Activated CD4-positive, alpha-beta memory T cell treated with anti-CD3 and anti-CD28 coated beads, Interleukin-2, amount 10 ng/mL, durations not matched to agents 7 days and 5 days (primary cell): ENCODE data around the gene SH3YL1. TPM values are rescaled to one million over a fixed set of nuclear protein-coding genes. Genes with fewer than 3 reads are reported as not detected.

Experiments used
- CTCF ChIA-PET: fragments of 350-600 bp; sonication (Branson Sonifier 250); formaldehyde crosslinking; loops from one replicate; lab custom pipeline; 2021; ENCODE audit warnings: antibody characterized with exemption, inconsistent platforms; lab: Charles Lee
- POLR2A ChIA-PET: fragments of 350-600 bp; sonication (Branson Sonifier 250); formaldehyde crosslinking; loops from one replicate; lab custom pipeline; 2021; ENCODE audit warnings: antibody characterized with exemption; lab: Charles Lee
- DNase-seq: peaks from one replicate; pipeline ENCODE4 v3.0.0-alpha.2; 2020
- H3K27ac Mint-ChIP-seq: one replicate; pipeline ENCODE4 v1.8.0; 2021; ENCODE audit warnings: mild to moderate bottlenecking, mixed read lengths
- H3K27me3 Mint-ChIP-seq: one replicate; pipeline ENCODE4 v1.8.0; 2021; ENCODE audit warnings: mixed read lengths
- H3K36me3 Mint-ChIP-seq: one replicate; pipeline ENCODE4 v1.8.0; 2021; ENCODE audit warnings: low read depth, mixed read lengths
- H3K4me1 Mint-ChIP-seq: one replicate; pipeline ENCODE4 v1.8.0; 2021; ENCODE audit warnings: mixed read lengths
- H3K4me3 Mint-ChIP-seq: one replicate; pipeline ENCODE4 v1.8.0; 2021; ENCODE audit warnings: mild to moderate bottlenecking, mixed read lengths
- H3K9me3 Mint-ChIP-seq: one replicate; pipeline ENCODE4 v1.8.0; 2021; ENCODE audit warnings: mixed read lengths
- total RNA-seq, 2 experiments: library from RNA; stranded (reverse); gene quantifications; one replicate each; pipeline ENCODE4 v1.2.3, GENCODE V29; 2021

The SH3YL1 gene
- total RNA-seq, 2 experiments from 2014 or later = 15.8 to 18.0 TPM

DNA sequence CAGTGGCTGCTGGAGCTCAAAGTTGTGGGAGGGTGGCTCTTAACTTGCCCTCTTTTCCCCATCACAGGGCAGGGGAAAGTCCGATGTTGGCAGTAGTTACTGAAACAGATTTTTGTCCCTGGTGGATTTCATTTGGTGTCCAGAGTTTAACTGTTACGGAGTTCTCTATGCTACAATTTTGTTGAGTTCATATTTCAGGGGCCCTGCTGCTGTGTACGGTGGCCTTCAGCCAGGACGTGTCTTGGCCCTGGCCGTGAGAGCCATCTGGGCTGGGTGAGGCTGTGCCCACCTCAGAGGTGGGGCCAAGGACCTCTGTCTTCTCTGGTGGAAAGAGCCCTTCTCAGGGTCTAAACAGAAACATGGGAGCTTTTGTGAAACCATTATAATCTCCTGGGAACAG lies 67.4 kb downstream of the SH3YL1 start:
- no peak overlapping the region for H3K4me3 Mint-ChIP-seq
- POLR2A ChIA-PET = no interaction called here
- no peaks in the 10 kb centered on the region for H3K27me3 Mint-ChIP-seq
- H3K27ac Mint-ChIP-seq = no peak overlapping the region
- no peak for DNase-seq
- no peaks in the 10 kb centered on the region for H3K9me3 Mint-ChIP-seq
- peaks cover 12% of the 10 kb centered on the region for H3K4me1 Mint-ChIP-seq
- no peaks in the 10 kb centered on the region for H3K36me3 Mint-ChIP-seq
- CTCF ChIA-PET = no interaction called here

DNA sequence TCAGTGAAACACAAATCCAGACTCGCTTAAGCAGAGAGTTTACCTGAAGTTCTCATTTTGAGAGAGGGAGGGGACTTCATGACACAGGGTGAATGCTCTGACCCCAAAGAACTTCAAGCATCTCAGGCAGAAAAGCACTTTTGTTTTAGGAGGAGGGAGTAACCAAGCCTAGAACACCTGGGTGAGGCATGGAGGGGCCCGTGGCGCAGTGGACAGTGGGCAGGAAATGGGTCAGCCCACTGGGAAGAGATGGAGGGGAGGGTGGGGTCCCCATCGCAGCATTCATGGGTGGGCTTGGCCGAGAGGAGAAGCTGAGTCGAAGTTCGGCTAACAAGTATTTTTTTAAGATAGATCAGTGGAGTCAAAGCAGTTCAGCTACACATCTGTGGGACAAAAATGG lies 67.9 kb downstream of the SH3YL1 start:
- ChIA-PET POLR2A (no interaction called here), CTCF (no interaction called here)
- Mint-ChIP-seq H3K27me3 (no peaks in the 10 kb centered on the region), H3K4me1 (peaks cover 12% of the 10 kb centered on the region), H3K27ac (no peak overlapping the region), H3K36me3 (no peaks in the 10 kb centered on the region), H3K4me3 (no peak overlapping the region), H3K9me3 (peaks cover under 1% of the 10 kb centered on the region)
- no peak for DNase-seq

DNA sequence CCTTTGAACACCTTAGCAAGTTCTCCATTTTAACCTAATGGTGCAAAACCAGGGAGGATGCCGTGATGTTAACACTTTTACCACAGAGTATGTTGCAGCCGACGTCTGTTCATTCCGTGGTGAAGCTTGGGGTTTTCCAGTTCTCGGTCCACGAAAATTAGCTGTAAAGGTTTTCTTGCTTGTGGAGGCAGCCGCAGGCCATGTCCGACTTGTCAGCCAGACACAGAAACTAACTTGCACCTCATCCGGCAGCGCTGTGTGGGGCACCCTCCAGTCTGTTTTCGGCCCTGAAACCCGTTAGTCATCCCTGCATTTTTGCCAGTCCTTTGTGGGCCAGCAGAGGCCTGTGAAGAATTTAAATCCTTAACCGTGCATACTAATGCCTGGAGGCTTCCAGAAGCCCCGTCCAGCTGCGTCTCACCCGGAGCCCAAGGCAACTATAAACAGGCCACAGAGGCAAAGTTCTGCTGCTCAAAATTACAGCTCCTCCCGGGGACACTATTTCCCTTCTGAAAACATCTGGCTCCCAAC lies 70.6 kb downstream of the SH3YL1 start:
- Mint-ChIP-seq H3K27me3 (no peaks in the 10 kb centered on the region), H3K36me3 (no peaks in the 10 kb centered on the region), H3K4me1 (peaks cover 12% of the 10 kb centered on the region), H3K4me3 (no peak overlapping the region), H3K27ac (no peak overlapping the region), H3K9me3 (peaks cover 4% of the 10 kb centered on the region)
- CTCF ChIA-PET = no interaction called here
- POLR2A ChIA-PET = interaction anchor here (1.0 kb wide), 1 partner anchor 17 kb away, joined by 3 read pairs; no protein-coding TSS in a partner anchor
- peak; percentile 39 for DNase-seq

DNA sequence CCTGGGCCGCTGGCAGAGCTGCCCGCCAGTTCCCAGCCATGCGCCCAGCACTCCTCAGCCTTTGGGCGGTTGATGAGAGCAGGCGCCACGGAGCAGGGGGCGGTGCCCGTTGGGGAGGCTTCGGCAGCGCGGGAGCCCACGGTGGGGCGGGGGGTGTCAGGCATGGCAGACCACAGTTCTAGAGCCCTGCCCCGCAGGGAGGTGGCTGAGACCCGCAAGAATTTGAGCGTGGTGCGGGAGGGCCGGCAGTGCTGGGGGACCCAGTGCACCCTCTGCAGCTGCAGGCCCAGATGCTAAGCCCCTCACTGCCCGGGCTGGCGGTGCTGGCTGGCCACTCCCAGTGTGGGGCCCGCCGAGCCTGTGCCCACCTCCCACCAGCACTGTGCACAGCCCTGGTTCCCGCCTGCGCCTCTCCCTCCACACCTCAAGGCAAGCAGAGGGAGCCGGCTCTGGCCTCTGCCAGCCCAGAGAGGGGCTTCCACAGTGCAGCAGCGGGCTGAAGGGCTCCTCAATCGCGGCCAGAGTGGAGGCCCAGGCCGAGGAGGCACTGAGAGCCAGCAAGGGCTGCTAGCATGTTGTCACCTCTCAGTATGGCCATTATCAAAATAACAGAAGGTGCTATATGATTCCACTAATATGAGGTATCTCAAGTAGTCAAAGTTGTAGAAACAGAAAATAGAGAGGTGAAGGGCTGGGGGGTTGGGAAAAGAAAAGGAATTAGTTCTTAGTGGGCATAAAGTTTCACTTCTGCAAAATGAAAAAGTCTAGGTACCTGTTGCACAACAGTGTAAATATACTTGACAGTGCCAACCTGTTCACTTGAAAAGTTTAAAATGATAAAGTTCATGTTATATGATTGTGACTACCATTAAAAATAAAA lies 72.3 kb downstream of the SH3YL1 start:
- H3K36me3 Mint-ChIP-seq = peaks cover 2% of the 10 kb centered on the region
- H3K27me3 Mint-ChIP-seq = no peaks in the 10 kb centered on the region
- no peak overlapping the region for H3K27ac Mint-ChIP-seq
- POLR2A ChIA-PET = no interaction called here
- peaks cover 12% of the 10 kb centered on the region for H3K4me1 Mint-ChIP-seq
- H3K9me3 Mint-ChIP-seq = peaks cover 10% of the 10 kb centered on the region
- no peak for DNase-seq
- no peak overlapping the region for H3K4me3 Mint-ChIP-seq
- CTCF ChIA-PET = no interaction called here

DNA sequence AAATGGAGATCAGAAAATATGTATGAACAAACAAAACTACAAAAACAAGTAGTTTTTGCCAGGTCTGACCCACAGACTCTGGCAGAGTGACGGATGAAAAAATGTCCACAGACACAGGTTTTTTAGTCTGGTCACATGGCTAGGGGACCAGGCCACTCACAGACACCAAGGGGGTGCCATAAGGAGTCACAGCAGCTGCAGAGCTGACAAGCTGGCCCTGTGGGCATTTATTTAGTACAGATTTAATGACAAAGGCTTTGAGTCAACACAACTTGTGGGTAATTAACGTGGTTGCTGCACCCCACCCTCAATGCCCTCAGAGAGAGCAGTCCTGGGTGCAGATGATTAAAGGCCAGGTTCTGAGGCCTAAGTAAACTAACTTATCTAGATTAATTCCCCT lies 76.0 kb downstream of the SH3YL1 start:
- DNase-seq = no peak
- Mint-ChIP-seq H3K4me3 (no peak overlapping the region), H3K9me3 (peaks cover 33% of the 10 kb centered on the region), H3K27ac (no peak overlapping the region), H3K27me3 (no peaks in the 10 kb centered on the region), H3K4me1 (peaks cover 4% of the 10 kb centered on the region), H3K36me3 (peaks cover 5% of the 10 kb centered on the region)
- CTCF ChIA-PET = no interaction called here
- POLR2A ChIA-PET = no interaction called here

DNA sequence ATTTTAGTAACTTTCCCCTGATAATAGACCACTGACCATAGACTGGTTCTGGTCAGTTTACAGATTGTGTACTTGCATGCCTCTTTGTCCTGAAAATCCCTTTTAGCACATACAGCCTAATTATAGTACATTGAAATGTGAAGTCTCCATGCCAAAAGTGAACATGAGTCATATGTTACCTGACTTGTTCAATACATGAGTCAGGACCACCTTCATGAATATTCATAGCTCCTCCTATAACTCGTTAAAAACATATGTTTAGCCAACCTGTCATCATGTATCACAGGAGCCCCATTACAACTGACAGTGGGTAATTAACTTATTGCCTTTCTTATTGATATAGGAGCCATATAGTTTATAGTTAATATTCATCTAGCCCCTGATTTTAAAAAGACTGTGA lies 78.6 kb downstream of the SH3YL1 start:
- no peak overlapping the region for H3K4me3 Mint-ChIP-seq
- no peaks in the 10 kb centered on the region for H3K27me3 Mint-ChIP-seq
- peaks cover 31% of the 10 kb centered on the region for H3K9me3 Mint-ChIP-seq
- no peak for DNase-seq
- H3K36me3 Mint-ChIP-seq = peaks cover 6% of the 10 kb centered on the region
- ChIA-PET POLR2A (no interaction called here), CTCF (no interaction called here)
- no peaks in the 10 kb centered on the region for H3K4me1 Mint-ChIP-seq
- H3K27ac Mint-ChIP-seq = no peak overlapping the region

DNA sequence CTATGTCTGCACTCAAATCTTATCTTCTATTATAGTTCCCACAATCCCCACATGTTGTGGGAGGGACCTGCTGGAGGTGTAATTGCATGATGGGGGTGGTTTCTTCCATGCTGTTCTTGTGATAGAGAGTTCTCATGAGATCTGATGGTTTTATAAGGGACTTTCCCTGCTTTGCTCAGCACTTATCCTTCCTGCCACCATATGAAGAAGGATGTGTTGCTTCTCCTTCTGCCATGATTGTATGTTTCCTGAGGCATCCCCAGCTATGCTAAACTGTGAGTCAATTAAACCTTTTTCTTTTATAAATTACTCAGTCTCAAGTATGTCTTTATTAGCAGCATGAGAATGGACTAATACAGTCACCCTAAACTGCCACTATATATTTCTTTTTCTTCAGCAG lies 79.1 kb downstream of the SH3YL1 start:
- Mint-ChIP-seq H3K9me3 (peaks cover 31% of the 10 kb centered on the region), H3K4me3 (no peak overlapping the region), H3K27ac (no peak overlapping the region), H3K36me3 (peaks cover 6% of the 10 kb centered on the region), H3K27me3 (peaks cover 5% of the 10 kb centered on the region), H3K4me1 (no peaks in the 10 kb centered on the region)
- POLR2A ChIA-PET = no interaction called here
- no peak for DNase-seq
- CTCF ChIA-PET = no interaction called here

DNA sequence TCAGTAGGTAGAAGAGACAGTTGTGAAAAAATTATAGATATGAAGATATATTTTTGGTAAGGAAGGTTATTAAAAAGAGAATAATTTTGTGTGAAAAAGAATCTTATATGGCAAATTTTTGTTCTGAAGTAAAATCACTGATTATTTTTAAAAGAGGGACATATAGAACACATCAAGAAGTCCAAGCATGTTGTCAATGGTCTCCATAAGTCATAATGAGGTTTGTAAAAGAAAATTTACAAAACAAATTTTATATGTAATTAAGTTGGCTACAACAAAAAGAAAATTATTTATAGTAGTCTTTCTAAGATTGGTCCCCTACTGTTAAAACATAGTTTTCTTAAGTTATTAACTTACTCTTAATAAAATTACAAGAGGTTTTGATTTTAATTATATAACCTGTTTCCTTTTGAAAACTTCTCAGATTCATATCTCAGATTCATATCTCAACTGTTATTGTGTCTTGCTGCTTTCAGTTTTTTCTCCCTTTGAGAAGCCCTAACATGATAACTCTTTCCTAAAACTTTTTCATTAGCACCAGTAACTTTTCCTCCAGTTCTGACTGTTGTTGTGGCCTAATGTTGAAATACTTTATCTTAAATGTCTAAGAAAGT lies 81.2 kb downstream of the SH3YL1 start:
- CTCF ChIA-PET = no interaction called here
- Mint-ChIP-seq H3K36me3 (peaks cover 6% of the 10 kb centered on the region), H3K27ac (no peak overlapping the region), H3K27me3 (peaks cover 11% of the 10 kb centered on the region), H3K9me3 (peaks cover 27% of the 10 kb centered on the region), H3K4me3 (no peak overlapping the region), H3K4me1 (peaks cover 4% of the 10 kb centered on the region)
- DNase-seq = no peak
- POLR2A ChIA-PET = no interaction called here

DNA sequence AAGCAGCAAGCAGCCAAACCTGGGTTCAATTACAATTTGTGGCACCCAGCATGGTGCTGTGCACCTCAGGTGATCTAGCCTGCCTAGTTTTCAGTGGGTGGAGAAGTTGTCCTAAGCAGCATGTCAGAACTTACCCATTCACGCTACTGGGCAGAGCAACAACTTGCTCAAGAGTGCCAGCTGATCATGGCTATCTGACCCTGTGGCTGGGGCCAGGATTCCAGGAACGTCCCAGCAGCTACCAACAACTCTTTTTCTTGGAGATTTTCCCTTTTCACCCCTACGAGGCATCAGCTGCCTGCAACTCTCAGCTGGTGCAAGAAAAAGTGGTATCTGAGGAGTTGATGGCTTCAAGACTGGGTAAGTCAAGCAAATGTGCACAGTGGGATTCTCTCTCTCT lies 83.5 kb downstream of the SH3YL1 start:
- no peak for DNase-seq
- Mint-ChIP-seq H3K4me1 (peaks cover 26% of the 10 kb centered on the region), H3K27me3 (peaks cover 16% of the 10 kb centered on the region), H3K9me3 (peaks cover 17% of the 10 kb centered on the region), H3K4me3 (no peak overlapping the region), H3K27ac (no peak overlapping the region), H3K36me3 (peaks cover 4% of the 10 kb centered on the region)
- ChIA-PET POLR2A (no interaction called here), CTCF (no interaction called here)

DNA sequence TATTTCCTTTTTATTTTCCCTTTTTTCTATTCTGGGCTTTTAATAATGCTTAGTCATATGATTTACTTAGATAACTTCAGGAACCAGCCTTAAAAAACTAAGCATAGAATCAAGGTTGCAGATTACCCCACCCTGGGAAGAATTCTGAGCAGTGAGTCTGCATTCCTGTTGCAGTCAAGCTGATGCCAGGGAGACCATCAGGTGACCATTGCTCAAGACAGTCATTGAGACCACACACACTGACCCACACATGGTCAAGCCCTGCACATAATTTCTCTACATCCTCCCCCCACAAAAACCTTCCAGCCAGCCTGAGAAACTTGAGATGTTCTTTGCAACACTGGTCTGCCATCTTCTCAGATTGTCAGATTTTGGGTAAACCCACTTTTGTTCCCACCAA lies 83.9 kb downstream of the SH3YL1 start:
- peaks cover 13% of the 10 kb centered on the region for H3K9me3 Mint-ChIP-seq
- CTCF ChIA-PET = no interaction called here
- no peak for DNase-seq
- H3K4me1 Mint-ChIP-seq = peaks cover 30% of the 10 kb centered on the region
- no peak overlapping the region for H3K4me3 Mint-ChIP-seq
- H3K27ac Mint-ChIP-seq = no peak overlapping the region
- peaks cover 4% of the 10 kb centered on the region for H3K36me3 Mint-ChIP-seq
- POLR2A ChIA-PET = no interaction called here
- peaks cover 16% of the 10 kb centered on the region for H3K27me3 Mint-ChIP-seq

DNA sequence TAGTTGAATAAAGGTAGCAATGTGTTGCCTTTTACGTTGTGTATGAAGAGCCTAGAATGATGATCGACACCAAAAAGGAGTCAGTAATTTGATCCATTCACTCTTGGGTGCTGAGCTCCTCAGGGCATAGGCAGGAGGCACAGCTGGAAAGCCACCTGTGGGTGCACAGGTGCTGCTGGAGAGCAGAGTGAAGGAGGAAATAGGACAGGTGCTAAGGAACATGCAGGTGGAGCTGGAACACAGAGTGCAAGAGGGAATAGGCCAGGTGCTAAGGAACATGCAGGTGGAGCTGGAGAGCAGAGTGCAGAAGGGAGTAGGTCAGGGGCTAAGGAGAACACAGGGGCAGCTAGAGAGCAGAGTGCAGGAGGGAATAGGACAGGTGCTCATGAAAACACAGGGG lies 86.1 kb downstream of the SH3YL1 start:
- H3K9me3 Mint-ChIP-seq = peaks cover under 1% of the 10 kb centered on the region
- no peaks in the 10 kb centered on the region for H3K36me3 Mint-ChIP-seq
- POLR2A ChIA-PET = interaction anchor here (1.7 kb wide), 1 partner anchor 8 kb away, joined by 5 read pairs; no protein-coding TSS in a partner anchor
- no peak overlapping the region for H3K27ac Mint-ChIP-seq
- CTCF ChIA-PET = no interaction called here
- H3K4me1 Mint-ChIP-seq = peaks cover 31% of the 10 kb centered on the region
- no peak overlapping the region for H3K4me3 Mint-ChIP-seq
- H3K27me3 Mint-ChIP-seq = peaks cover 21% of the 10 kb centered on the region
- DNase-seq = no peak

DNA sequence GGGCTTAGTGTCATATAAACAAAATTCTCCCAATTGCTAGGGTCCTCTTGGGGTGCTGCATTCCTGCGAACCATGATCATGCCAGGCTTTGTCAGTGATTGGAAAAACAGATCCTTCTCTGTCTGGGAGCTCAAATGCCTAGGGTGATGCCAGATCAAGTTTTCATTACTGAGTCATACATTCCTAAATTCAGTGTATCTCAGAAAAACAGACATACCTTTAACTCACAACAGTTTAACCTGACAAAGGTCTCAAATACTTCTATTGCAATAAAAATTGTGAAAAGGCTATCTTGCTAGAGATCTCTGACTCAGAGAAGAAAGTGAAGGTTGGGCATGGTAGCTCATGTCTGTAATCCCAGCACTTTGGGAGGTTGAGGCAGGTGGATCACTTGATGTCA lies 86.9 kb downstream of the SH3YL1 start:
- Mint-ChIP-seq H3K4me3 (no peak overlapping the region), H3K36me3 (no peaks in the 10 kb centered on the region), H3K9me3 (no peaks in the 10 kb centered on the region), H3K27ac (no peak overlapping the region), H3K27me3 (peaks cover 21% of the 10 kb centered on the region), H3K4me1 (peaks cover 31% of the 10 kb centered on the region)
- DNase-seq = no peak
- CTCF ChIA-PET = interaction anchor here (1.0 kb wide), 1 partner anchor 461 kb away, joined by 3 read pairs; no protein-coding TSS in a partner anchor
- POLR2A ChIA-PET = interaction anchor here (1.0 to 1.7 kb wide), 3 partner anchors 9 to 131 kb away, joined by 3 to 5 read pairs (median 3); partner anchors contain the start of gene FAM110C
